Fibroblast of skin of scalp (primary cell): ENCODE results near the gene RIMBP2.
A peak's percentile ranks its signal among the peaks of the same experiment; 100 is the strongest.

Experiments used
- DNase-seq: peaks from one replicate; pipeline ENCODE4 v3.0.0-alpha.2; 2013

The RIMBP2 gene

DNA sequence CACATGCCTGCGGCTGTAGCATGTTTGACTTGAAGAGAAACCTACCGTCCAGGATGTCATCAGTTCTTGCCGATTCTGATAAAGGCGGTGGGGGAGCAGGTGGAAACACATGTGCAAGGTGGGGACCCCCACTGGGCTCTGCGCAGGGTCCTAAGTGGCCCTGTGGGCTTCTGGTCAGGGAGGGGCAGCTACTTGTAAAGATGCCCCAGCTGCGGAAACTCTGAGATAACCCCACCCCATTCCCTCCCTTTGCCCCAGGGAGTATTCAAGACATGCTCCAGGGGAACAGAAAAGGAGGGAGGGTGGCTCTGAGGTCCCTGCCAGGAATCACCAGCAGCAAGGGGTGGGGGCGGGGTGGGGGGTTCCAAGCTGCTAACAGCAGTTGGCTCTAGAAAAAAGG is 310.8 kb downstream of the RIMBP2 start:
- DNase-seq, result no peak

DNA sequence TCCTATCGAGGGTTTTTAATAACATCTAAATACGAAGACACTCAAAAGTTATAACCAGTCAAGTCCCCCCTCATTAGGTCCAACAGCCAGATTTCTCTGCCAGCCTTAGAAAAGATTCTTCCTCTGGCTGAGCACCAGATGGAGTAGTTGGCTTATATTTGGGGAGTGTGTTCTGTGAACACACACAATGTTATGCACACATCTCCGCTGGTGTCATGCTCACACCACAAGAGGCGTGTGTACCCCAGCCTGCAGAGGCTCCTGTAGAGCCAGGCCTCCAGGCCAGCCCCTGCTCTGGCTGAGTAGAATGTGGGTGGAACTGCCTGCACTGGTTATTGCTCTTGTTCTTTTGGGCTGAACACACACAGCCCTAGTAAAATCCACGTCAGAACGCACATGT is 314.4 kb downstream of the RIMBP2 start:
- peak; percentile 4 for DNase-seq

DNA sequence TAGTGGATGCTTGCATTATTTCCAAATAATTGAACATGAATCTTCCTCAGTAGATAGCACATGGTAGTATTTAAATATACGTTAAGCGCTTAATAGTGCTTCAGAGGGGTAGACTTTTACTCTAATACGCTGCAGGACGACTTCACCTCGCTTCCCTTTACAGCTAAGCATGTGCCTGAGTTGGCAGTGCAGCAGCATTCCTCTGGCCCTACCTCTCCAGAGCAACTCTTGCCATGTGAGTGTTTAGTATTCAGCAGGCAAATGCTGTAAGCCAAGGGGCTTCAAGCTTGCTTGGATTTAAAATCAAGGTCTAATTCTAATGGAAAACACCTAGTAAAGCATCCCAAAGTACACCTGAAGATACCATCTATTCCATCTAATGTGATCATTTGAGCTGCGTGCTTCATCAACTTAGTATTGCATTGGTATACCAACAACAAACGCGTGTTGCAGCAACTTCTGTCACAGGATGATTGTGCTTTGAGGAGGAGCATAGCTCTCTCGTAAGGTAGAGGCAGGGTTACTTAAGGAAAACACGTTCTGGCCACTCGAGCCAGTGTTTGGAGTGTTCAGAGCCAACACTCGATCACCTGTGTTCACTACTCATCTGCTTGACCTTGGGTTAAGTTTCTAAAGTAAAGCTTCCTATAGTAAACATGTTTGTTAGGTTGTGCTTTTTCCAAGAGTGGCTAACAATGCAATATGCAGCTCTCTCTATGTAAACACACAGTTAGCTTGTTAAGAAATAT is 317.8 kb downstream of the RIMBP2 start:
- no peak for DNase-seq

DNA sequence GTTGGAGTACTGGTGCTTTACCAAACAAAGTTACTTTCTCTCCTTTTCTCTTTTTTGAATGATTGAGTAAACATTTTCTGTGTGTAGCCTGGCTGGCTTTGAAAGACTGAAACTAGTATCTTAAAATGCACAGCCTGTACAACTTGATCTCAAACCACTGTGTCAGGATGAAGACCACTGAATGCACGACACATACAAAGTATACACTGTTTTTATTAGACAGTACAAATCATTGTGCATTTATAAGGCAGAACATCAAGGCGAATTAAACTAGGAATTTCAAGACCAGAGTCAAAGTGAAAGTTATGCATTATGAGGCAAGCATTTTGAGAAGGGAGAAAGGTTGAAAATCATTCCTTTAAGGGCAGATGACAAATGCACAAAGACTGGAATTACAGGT is 319.4 kb downstream of the RIMBP2 start:
- DNase-seq, result no peak

DNA sequence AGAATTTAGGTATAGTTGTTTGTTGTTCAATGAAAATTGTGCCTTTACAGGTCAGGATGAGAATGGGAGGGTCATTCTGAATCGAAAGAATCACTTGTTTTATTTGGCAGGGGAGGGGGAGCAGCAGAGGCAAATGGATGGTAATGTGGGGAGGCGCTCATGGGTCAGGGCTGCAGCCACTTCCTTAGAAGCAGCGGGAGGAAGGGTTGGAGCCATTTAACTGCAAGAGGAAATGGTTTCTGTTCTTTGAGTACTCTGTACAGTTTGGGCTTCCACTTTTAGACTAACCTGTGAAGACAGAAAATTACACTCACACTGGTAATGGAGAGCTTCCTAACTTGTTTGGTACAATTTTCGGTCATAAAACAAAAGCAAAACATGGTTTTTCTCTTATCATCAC is 321.2 kb downstream of the RIMBP2 start:
- DNase-seq, result no peak

DNA sequence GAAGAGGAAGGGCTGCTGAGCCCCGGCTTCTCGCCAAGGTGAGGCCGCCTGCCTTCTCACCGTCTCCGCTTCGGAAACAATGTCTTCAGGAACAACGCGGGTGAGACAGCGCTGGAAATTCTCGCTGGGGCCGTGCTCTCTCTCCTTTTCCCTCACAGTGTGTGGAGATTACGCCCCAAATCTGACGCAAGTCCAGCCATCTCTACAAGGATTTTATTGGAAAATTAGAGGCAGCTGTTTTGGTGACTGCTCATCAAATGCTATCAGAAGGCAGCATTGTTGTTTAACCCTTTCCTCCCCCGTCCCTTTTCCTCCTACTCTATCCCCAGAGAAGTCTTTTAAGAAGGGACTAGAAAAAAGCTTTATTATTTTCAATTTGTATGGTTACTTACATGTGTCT is 324.9 kb downstream of the RIMBP2 start:
- DNase-seq, result no peak

DNA sequence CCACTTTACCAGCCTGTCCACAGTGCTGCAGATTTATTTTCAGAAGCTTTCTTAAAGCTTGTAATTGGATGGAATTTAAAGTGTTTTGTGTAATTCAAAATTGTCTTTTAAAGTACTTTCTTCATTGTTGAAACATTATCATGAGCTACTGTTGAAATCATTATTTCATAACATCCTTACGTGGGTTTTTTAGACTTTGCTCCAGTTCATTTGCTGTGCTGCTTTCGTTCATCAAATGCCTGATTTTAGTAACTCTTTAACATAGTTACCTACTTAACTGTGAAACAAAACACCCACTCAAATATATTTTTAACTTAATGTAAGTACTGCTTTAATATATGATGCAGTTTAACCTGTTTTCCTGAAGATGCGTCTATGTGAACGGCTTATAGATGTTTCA is 330.9 kb downstream of the RIMBP2 start:
- DNase-seq, result no peak

DNA sequence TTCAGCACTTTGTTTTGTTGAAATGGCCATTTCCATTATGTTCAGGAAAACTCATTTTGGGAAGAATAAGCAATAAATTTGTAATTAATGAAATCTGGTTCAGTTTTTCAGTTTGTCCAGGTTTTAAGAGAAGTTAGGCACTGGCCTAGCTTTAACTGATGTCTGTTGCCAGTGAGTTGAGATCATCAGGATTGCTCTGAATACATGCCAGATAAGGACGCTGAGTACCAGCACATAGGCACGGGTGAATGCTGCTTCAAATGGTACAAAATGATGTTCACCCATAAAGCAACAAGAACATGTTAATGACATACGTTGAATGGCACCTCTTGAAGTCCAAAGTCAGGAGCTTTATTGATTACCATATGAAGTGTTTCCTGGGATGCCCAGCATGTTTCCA is 331.9 kb downstream of the RIMBP2 start:
- DNase-seq, result no peak

DNA sequence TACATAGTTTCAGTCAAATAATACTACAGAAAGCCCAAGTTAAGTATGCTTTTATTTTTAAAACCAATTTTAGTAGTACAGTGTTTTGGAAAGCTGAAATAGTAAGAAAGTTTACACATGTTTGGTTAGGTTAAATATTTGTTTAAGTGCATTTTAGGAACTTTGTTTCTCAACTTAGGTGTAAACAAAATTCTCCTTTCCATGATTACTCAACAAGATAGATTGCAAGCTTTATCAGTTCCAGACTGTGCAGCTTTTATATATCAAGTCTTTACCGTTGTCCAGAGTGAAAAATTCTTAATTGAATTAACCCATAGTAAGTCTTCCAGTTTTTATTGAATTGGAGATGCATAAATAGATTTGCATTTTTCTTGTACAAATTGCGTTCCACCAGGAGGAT is 333.3 kb downstream of the RIMBP2 start:
- no peak for DNase-seq

DNA sequence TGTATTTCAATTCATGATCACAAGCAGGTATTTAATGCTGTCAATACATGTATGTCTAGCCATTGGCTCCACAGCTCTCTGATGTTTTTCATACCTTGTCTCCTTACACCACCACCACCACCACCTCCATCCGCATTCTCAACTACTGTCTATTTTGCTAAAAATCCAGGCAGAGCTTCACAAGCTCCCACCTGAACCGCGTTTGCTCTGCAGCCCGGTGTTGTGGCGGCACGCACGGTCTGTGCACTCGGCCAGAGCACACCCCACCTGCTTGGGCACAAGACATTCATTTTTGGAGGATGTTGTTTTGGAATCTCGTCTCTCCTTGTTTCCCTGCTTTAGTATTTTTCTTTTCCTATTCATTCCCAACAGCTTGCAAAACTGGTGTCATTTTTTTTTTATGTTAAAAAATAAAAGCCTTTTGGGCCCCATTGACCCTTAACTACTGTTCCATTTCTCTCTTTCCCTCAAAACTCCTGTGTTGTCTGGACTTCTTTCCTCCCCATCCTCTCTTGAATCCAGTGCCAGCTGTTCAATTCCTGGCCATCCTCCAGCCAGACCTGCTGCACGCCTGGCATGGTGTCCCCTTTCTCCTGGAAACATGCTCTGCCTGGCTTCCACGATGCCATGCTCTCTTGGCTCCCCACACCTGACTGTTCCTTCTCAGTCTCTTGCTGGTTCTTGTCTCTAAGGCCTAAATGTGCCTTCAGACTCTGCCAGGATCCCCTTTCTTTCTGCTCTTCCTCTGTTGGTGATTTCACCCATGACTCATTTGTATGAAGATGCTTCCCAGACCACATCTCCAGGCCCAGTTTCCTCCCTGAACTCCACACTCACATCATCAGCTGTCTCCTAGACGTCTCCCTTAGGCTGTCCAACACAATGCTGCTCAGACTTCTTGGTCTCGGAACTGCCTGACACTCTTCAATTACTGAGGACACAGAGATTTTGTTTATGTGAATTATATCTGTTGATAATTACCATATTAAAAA is 340.5 kb downstream of the RIMBP2 start:
- DNase-seq, result peak; percentile 2

DNA sequence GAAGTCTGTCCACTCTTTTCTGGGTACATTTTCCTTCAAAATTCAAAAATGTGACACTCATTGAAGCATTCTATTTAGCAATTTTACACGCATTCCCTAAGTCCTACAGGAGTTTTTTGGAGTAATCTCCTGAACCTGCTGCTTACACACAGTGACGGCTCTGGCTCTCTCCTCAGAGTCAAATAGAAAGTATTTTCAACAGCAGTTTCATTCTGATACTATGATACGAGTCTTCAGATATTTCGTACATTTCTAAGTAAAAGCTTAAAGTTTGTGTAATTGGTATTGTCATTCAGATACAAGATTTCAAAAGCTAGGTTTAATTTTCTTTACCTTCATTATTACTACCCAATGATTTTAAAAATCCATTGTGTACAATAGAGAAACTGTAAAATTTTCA is 342.0 kb downstream of the RIMBP2 start:
- DNase-seq, result no peak

DNA sequence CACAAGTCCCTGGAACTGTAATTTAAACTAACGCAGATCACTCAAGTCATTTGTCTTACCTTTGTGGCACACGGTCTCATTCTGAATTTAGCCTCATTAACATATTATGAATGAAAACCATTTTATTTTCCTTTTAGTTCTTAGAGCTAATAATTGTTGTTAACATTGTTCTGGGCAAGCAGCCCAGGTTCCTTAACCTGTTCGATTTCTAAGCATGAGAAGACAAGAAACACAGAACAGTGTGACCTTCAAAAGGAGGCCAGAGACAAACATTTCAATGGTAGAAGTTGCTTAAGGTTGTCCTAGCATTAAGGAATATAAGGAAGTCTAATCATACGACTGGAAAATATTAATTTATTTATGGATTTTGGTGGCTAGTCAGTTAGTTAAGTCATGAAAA is 343.2 kb downstream of the RIMBP2 start:
- no peak for DNase-seq

DNA sequence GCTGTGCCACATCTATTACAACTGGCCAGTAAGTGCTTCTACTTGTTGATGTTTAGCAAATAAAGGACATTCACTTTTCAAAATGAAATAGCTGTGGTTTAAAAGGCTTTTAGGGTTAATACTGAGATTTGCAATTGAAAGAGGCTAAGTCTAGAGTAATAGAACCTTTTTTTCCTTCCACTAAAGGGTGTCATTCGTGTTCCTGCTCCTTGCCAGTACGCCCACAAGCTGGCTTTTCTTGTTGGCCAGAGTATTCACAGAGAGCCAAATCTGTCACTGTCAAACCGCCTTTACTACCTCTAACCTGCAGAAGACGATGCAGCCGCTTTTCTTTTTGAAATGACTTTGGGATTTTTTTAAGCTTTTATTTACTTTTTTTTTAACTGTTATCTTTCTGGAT is 344.8 kb downstream of the RIMBP2 start:
- no peak for DNase-seq

DNA sequence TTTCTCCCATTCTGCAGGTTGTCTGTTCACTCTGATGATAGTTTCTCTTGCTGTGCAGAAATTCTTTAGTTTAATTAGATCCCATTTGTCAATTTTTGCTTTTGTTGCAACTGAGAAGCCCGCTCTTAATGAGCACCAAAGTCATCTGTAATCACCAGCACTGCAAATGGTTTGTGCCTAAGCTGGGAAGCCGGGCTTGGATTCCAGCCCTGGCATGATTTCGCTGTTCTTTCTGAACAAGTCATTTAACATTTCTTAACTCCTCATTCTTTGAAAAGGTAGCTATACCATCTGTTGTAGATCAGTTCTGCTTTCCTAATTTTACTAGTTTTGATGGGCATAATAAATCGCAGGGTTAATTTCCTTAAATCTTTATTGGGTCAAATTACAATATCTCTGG is 346.3 kb downstream of the RIMBP2 start:
- DNase-seq, result no peak

DNA sequence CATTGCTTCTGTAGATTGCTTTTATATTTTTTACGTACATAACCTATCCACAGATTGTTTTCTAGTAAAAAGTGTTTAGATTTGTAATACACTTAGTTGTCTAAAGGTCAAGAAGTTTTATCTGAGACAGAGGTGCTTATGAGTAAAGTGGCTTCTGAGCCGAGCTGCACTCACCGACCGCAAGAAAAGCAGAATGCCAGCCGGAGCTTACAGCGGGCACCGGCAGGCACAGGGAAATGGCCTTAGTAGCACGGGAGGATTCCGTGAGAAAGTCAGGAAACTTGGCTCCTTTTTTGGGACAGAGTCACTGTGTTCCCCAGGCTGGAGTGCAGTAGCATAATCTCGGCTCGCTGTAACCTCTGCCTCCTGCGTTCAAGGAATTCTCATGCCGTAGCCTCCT is 348.6 kb downstream of the RIMBP2 start:
- DNase-seq, result no peak

DNA sequence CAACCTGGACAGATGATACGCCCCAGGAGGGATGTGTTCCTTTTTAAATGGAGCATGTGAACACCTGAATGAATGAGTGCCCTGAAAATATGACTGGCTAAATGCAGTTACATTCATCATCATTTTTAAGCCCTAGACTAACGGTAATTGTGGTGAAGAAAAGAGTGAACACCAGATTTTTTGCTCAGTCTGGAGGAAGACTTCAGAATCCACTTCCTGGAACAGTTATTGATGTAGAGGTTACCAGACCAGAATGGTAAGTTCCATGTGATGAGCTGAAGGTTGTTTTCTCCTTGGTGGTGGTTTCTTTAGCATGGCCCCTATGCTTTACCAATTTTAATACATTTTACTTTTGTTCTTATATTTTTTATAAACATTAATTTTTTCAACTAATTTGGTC is 349.1 kb downstream of the RIMBP2 start:
- DNase-seq, result no peak

DNA sequence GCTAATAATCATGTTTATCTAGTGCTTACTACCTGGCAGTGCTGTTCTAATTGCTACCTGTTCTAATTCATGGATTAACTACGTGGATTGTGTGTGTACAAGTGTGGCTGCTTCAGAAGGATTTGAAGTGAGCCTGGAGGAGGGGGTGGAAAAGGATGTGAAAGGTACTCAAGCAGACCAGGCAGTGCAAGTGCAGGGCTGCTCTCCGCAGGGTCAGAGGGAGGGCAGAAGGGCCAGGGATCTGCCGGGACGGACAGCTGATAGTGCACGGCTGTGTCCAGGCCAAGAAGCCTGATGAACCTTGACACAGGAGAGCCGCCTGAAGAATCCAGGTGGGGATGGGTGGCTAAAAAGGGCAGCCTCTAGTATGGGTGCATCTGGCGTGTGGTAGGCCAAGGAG is 349.9 kb downstream of the RIMBP2 start:
- no peak for DNase-seq

DNA sequence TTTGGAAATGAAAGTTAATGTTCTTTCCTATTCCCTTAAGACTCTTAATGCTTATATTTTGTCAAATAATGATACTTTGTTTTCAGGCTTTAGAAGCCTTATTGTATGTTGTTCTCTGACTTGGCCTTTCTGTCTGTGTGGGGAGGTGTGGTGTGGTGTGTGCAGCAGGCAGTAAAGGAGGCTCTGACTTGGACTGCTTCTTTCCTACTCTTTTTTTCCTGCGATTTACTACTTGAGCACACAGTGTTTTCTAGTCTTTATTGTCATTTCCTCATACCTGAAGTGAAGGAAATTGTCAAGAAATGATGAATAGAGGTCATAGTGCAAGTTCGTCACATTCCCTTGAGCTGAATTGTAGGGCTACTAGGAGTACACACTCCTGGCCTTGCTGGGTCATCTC is 351.5 kb downstream of the RIMBP2 start:
- no peak for DNase-seq

DNA sequence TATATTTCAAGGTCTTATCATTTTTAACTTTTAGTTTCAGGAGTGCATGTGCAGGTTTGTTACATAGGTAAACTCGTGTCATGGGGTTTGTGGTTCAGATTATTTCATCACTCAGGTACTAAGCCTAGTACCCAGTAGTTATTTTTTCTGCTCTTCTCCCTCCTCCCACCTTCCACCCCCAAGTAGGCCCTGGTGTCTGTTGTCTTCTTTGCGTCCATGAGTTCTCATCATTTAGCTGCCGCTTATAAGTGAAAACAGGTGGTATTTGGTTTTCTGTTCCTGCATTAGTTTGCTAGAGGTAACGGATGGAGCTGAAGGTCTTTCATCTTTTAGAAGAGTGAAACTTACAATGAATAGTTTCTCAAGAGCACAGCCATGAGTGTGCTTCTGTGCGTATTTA is 354.0 kb downstream of the RIMBP2 start:
- no peak for DNase-seq

DNA sequence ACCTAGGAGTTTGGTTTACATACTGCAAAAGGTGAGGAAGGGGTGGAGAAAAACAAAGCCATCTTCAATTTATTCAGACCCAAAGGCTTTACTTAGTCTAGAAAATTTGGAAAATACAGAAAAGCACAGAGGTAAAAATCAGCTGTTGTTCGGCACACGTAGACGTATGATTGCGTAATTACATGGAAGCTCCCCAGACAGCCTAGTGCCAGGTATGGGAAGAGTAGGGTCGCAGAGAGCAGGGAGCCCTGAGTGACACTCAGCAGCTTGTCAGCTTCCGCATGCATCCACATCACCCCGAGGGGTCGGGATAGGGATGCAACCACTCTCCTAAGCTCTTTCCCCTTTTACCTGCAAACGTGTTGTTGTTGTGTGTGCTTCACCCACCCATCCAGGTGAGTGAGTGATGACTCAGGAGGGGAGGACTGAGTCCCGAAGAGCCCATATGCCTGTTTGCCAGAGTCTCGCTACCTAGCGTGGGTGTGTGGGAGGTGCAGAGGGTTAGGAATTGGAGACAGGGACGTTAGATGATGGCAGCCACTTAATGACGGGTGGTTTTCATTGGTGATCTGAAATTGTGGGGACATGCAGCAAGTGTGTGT is 358.3 kb downstream of the RIMBP2 start:
- no peak for DNase-seq

DNA sequence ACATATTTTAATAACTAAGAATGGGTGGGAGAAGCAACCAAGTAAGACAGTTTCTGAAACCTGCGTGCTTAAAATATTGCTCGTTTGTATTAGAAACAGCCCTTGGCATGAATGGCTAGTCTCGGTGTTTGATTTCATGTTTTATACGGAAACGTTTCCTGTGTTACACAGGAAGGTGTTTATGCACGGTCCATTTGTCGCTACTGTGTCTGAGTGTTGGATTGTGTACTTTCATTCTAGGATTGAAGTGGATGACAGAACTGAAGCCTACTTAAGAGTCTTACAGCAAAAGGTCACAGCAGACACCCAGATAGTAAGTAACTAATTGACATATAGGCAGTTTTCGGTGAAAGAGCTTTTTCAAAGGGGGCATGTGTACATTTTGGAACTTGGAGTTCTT is 358.9 kb downstream of the RIMBP2 start:
- DNase-seq, result no peak

DNA sequence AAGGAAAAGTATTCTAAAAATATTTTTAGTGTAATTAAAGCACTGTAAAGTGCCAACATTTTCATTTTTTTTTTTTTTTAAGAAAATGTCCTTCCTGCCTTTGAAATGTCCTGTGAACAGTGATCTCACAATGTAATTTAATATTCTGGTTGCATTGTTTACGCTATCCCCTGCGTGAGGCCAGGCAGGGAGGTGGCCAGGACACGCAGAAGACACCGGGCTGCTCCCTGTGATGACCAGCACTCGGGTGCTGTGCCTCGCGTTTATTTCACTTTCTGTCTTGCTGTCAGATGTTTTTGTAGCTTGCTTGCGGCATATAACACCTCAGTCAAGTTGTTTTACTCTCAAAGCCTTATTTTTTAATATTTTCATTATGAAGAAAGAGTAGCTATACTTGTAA is 359.9 kb downstream of the RIMBP2 start:
- DNase-seq, result no peak

DNA sequence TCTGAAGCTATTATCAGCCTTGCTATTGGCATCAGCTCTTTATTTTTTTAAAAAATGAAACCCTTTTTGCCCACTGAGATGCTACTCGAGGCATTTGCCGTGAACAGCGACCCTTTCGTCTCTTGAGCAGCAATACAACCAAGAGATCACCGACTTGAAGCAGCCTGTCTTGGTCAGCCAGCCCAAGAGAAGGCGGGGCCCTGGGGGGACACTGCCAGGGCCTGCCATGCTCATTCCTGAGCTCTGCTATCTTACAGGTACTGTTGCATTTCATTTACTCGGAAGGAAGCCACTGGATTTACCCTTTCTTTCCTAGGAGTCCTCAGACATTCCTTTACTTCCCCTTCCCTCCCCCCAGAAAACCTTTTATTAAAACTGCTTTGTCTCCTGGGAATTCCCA is 361.7 kb downstream of the RIMBP2 start:
- no peak for DNase-seq

DNA sequence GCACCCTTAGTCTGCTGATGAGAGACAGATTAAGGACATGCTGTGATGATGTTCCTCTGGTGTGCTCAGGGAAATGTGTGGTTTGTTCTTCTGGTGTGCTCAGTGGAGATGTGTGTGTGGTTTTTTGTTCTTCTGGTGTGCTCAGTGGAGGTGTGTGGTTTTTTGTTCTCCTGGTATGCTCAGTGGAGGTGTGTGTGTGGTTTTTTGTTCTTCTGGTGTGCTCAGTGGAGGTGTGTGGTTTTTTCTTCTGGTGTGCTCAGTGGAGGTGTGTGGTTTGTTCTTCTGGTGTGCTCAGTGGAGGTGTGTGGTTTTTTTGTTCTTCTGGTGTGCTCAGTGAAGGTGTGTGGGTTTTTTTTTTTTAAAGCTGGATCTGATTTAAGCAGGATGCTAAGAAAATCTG is 363.0 kb downstream of the RIMBP2 start:
- DNase-seq, result no peak
